HepG2 (cell line): Measurements from ENCODE around the gene KCTD4.

Source experiments
- CREB3 ChIP-seq: sonication (generic); formaldehyde crosslinking; IDR thresholded peaks from 2 replicates; pipeline ENCODE4 v1.5.0; 2020; ENCODE audit warnings: missing genetic modification reagents
- MAZ ChIP-seq, 2 experiments: sonication (generic) in 1 of 2; formaldehyde crosslinking in 1 of 2; IDR thresholded peaks; 2 replicates each; pipeline versions ENCODE4 v1.5.0 to v1.6.1; 2012 to 2020; ENCODE audit warnings: low read depth in 2 of 2, mild to moderate bottlenecking in 2 of 2, borderline replicate concordance in 1 of 2, improper control_type of control experiment in 1 of 2, low read length in 1 of 2, missing genetic modification reagents in 1 of 2, moderate library complexity in 1 of 2
- NONO ChIP-seq, 2 experiments: fragments of 450-650 bp in 1 of 2; sonication (generic) in 1 of 2; formaldehyde crosslinking in 1 of 2; IDR thresholded peaks in 1 of 2; conservative IDR thresholded peaks in 1 of 2; 2 replicates each; pipeline versions ENCODE4 v1.6.1 to v1.8.0; 2017 to 2022; ENCODE audit warnings: mild to moderate bottlenecking in 1 of 2, missing genetic modification reagents in 1 of 2, moderate library complexity in 1 of 2
- PBX3 ChIP-seq: sonication (generic); formaldehyde crosslinking; IDR thresholded peaks from 2 replicates; pipeline ENCODE4 v1.8.1; 2023; ENCODE audit warnings: missing genetic modification reagents, inconsistent platforms, borderline replicate concordance
- RFX5 ChIP-seq: IDR thresholded peaks from 2 replicates; pipeline ENCODE4 v1.6.1; 2011; ENCODE audit warnings: low read depth, low read length, improper control_type of control experiment
- ZNF589 ChIP-seq: sonication (generic); formaldehyde crosslinking; conservative IDR thresholded peaks from 2 replicates; pipeline ENCODE4 v1.8.0; 2022; ENCODE audit warnings: mild to moderate bottlenecking, moderate library complexity, missing genetic modification reagents

- TF ChIP-seq CREB3 (CRISPR knock-in tag) (no peak), NONO (IDR thresholded peaks at IDR 0.05) (no peak), NONO (CRISPR knock-in tag; conservative IDR thresholded peaks at IDR 0.05) (no peak), ZNF589 (CRISPR knock-in tag) (no peak), MAZ (IDR thresholded peaks at IDR 0.05; ENCODE audit: borderline replicate concordance, low read depth, low read length) (no peak), MAZ (CRISPR knock-in tag; IDR thresholded peaks at IDR 0.05; ENCODE audit: low read depth) (no peak), PBX3 (no peak), RFX5 (no peak)
Measured at GRCh38 chr13:45205124-45205523, 4.3 kb upstream of the KCTD4 start.
